Suprapubic skin (tissue), 3 donors: Measurements from ENCODE around the gene MED20.

Experiments used
- POLR2A ChIP-seq, 2 donors: fragments of 450-650 bp; IDR thresholded peaks; one replicate each; pipeline ENCODE4 v1.6.1; 2017; ENCODE audit warnings: antibody characterized with exemption in 2 of 2, mild to moderate bottlenecking in 2 of 2, moderate library complexity in 2 of 2
- TF ChIP-seq, protein P1 (sequence below), 2 donors: fragments of 200-600 bp in 1 of 2; fragments of 450-650 bp in 1 of 2; sonication (generic) in 1 of 2; IDR thresholded peaks; one replicate each; pipeline ENCODE4 v1.5.1; 2016 to 2019; ENCODE audit warnings: antibody characterized with exemption in 2 of 2, mild to moderate bottlenecking in 1 of 2, moderate library complexity in 1 of 2

- TF ChIP-seq POLR2A (IDR thresholded peaks at IDR 0.05), result no peak
- TF ChIP-seq, protein P1, sequence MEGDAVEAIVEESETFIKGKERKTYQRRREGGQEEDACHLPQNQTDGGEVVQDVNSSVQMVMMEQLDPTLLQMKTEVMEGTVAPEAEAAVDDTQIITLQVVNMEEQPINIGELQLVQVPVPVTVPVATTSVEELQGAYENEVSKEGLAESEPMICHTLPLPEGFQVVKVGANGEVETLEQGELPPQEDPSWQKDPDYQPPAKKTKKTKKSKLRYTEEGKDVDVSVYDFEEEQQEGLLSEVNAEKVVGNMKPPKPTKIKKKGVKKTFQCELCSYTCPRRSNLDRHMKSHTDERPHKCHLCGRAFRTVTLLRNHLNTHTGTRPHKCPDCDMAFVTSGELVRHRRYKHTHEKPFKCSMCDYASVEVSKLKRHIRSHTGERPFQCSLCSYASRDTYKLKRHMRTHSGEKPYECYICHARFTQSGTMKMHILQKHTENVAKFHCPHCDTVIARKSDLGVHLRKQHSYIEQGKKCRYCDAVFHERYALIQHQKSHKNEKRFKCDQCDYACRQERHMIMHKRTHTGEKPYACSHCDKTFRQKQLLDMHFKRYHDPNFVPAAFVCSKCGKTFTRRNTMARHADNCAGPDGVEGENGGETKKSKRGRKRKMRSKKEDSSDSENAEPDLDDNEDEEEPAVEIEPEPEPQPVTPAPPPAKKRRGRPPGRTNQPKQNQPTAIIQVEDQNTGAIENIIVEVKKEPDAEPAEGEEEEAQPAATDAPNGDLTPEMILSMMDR (IDR thresholded peaks at IDR 0.05), result no peak
Measured at GRCh38 chr6:41914343-41914742, 6.6 kb downstream of the MED20 start.
